ENCODE results near the gene KIF20B. TPM values are rescaled to one million over a fixed set of nuclear protein-coding genes. Genes with fewer than 3 reads are reported as not detected.

Gene KIF20B
- polyA plus RNA-seq, 1 donor: 8.2 TPM

DNA sequence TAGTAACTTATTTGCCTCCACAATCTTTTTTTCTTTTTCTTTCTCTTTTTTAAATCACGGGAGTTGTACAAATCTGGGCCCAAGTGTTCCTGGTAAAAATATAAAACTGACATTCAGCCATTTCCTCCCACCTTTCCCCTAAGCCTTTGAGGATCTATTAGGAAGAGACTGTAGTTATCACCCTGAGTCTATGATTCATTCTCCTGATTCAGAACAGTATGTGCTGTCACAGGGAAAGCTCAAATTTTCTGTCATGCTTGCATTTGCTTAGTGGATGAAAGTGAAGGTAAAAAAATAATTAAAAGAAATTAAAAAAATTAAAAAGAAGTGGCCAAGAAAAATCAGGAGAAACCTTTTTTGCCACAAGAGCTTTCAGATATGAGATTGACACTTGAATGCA, 71.7 kb downstream of the KIF20B start:
- Histone ChIP-seq H3K4me1 (ENCODE audit: control insufficient read depth, insufficient read depth, low read length) (no peaks in the 10 kb centered on the region), H3K27ac (ENCODE audit: low read length) (no peak overlapping the region), H3K36me3 (ENCODE audit: control insufficient read depth, insufficient read depth, low read length) (peaks cover 10% of the 10 kb centered on the region), H3K9me3 (ENCODE audit: control insufficient read depth, low read depth, low read length) (no peaks in the 10 kb centered on the region), H3K4me3 (ENCODE audit: low read length) (no peak overlapping the region), H3K27me3 (ENCODE audit: control insufficient read depth, insufficient read depth, low read length) (no peaks in the 10 kb centered on the region)
- no peak for DNase-seq
- WGBS (ENCODE audit: insufficient coverage, low lambda C conversion rate): 89% methylated on average over 1 of the region's 1 CpG

DNA sequence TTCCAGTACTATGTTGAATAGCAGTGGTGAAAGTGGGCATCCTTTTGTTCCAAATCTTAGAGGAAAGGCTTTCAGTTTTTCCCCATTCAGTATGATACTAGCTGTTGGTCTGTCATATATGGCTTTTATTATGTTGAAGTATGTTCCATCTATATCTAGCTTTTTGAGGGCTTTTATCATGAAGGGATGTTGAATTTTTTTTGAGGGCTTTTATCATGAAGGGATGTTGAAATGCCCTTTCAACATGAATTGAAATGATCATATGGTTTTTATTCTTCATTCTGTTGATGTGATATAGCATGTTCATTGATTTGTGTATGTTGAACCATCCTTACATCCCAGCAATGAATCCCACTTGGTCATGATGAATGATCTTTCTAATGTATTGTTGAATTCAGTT, 75.3 kb downstream of the KIF20B start:
- Histone ChIP-seq H3K4me3 (ENCODE audit: low read length) (no peak overlapping the region), H3K4me1 (ENCODE audit: control insufficient read depth, insufficient read depth, low read length) (no peaks in the 10 kb centered on the region)

DNA sequence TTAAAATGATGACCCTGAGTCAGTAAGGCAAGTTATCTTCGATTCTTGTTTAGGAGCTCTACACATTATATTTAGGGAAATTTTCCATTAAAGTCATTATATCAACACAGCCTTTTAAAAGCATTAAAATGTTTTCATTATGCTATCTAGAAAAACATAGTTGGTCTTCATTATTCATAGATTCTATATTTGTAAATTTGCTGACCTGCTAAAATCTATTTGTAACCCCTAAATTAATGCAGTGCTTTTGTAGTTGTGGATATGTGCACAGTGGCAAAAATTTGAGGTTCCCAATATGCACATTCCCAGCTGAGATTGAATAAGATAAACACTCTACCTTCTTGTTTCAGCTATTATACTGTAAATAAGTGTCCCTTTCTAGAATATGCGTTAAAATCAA, 81.1 kb downstream of the KIF20B start:
- Histone ChIP-seq H3K9me3 (ENCODE audit: control insufficient read depth, low read depth, low read length) (no peaks in the 10 kb centered on the region), H3K4me3 (ENCODE audit: low read length) (no peak overlapping the region), H3K36me3 (ENCODE audit: control insufficient read depth, insufficient read depth, low read length) (peaks cover 9% of the 10 kb centered on the region), H3K27me3 (ENCODE audit: control insufficient read depth, insufficient read depth, low read length) (no peaks in the 10 kb centered on the region), H3K27ac (ENCODE audit: low read length) (no peak overlapping the region), H3K4me1 (ENCODE audit: control insufficient read depth, insufficient read depth, low read length) (no peaks in the 10 kb centered on the region)
- DNase-seq: no peak
- no CpG with 5 or more reads among the region's 2 CpGs for WGBS (ENCODE audit: insufficient coverage, low lambda C conversion rate)

More for the DNA sequence above, 75.3 kb downstream of the KIF20B start:
- no peak for DNase-seq
- peaks cover 12% of the 10 kb centered on the region for H3K36me3 ChIP-seq (ENCODE audit: control insufficient read depth, insufficient read depth, low read length)
- H3K9me3 ChIP-seq (ENCODE audit: control insufficient read depth, low read depth, low read length): no peaks in the 10 kb centered on the region
- H3K27me3 ChIP-seq (ENCODE audit: control insufficient read depth, insufficient read depth, low read length): no peaks in the 10 kb centered on the region
- no peak overlapping the region for H3K27ac ChIP-seq (ENCODE audit: low read length)

DNA sequence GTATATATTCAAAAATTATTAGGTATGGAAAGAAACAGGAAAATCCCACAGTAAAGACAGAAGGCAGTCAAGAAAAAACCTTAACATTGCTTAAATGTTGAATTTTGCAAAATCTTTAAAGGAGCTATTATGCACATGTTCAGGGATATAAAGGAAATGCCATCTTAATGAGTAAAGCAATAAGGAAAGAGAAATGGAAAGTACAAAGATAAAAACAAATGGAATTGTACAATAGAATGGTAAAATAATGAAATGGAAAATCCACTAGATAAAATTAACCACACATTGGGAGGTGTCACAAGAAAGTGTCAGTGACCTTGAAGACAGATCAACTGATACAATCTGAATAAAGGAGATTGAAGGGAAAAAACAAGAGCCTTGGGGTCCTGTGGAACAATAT, 82.0 kb downstream of the KIF20B start:
- Histone ChIP-seq H3K27me3 (ENCODE audit: control insufficient read depth, insufficient read depth, low read length) (no peaks in the 10 kb centered on the region), H3K36me3 (ENCODE audit: control insufficient read depth, insufficient read depth, low read length) (peaks cover 9% of the 10 kb centered on the region), H3K4me3 (ENCODE audit: low read length) (no peak overlapping the region), H3K9me3 (ENCODE audit: control insufficient read depth, low read depth, low read length) (no peaks in the 10 kb centered on the region), H3K4me1 (ENCODE audit: control insufficient read depth, insufficient read depth, low read length) (no peaks in the 10 kb centered on the region), H3K27ac (ENCODE audit: low read length) (no peak overlapping the region)
- no peak for DNase-seq

- DNase-seq: no peak
- no CpG with 5 or more reads among the region's 3 CpGs for WGBS (ENCODE audit: insufficient coverage, low lambda C conversion rate)
- H3K9me3 ChIP-seq (ENCODE audit: control insufficient read depth, low read depth, low read length): no peaks in the 10 kb centered on the region
- H3K27me3 ChIP-seq (ENCODE audit: control insufficient read depth, insufficient read depth, low read length): no peaks in the 10 kb centered on the region
- H3K4me3 ChIP-seq (ENCODE audit: low read length): no peak overlapping the region
- no peak overlapping the region for H3K27ac ChIP-seq (ENCODE audit: low read length)
- H3K36me3 ChIP-seq (ENCODE audit: control insufficient read depth, insufficient read depth, low read length): peaks cover 8% of the 10 kb centered on the region
- H3K4me1 ChIP-seq (ENCODE audit: control insufficient read depth, insufficient read depth, low read length): no peaks in the 10 kb centered on the region
These were observed 83.7 kb downstream of the KIF20B start for GRCh38 chr10:89785095-89785494.

DNA sequence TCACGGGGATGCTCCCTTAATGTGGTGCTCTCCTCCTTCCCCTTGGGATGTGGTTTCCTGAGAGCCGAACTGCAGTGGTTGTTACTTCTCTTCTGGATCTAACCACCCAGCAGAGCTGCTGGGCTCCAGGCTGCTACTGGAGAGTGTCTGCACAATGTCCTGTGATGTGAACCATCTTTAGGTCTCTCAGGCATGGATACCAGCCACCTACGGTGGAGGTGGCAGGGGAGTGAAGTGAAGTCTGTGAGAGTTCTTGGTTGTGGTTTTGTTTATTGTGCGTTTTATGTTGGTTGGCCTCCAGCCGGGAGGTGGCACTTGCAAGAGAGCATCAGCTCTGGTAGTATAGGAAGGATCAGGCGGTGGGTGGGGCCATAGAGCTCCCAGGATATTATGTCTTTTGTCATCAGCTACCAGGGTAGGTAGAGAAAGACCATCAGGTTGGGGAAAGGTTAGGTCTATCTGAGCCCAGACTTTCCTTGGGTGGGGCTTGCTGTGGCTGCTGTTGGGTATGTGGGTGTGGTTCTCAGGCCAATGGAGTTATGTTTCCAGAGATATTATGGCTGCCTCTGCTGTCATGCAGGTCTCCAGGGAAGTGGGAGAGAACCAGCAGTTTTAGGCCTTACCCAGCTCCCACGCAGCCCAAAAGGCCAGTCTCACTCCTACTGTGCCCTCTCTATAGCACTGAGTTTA, 87.9 kb downstream of the KIF20B start:
- WGBS (ENCODE audit: insufficient coverage, low lambda C conversion rate): 100% methylated on average over 1 of the region's 7 CpGs
- DNase-seq: no peak
- Histone ChIP-seq H3K9me3 (ENCODE audit: control insufficient read depth, low read depth, low read length) (no peaks in the 10 kb centered on the region), H3K27me3 (ENCODE audit: control insufficient read depth, insufficient read depth, low read length) (no peaks in the 10 kb centered on the region), H3K36me3 (ENCODE audit: control insufficient read depth, insufficient read depth, low read length) (no peaks in the 10 kb centered on the region), H3K4me3 (ENCODE audit: low read length) (no peak overlapping the region), H3K4me1 (ENCODE audit: control insufficient read depth, insufficient read depth, low read length) (no peaks in the 10 kb centered on the region), H3K27ac (ENCODE audit: low read length) (no peak overlapping the region)

DNA sequence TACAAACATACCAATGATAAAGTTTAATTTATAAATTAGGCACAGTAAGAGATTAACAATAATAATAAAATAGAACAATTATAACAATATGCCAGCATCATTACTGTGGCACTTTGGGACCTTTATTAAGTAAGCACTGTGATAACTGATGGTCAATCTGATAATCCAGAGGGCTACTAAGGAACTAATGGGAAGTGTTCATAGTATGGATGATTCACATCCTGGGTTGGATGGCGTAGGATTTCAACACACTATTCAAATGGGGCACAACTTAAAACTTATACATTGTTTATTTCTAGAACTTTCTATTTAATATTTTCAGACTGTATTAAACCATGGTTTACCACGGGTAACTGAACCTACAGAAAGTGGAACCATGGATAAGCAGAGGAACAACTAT, 90.8 kb downstream of the KIF20B start:
- Histone ChIP-seq H3K27me3 (ENCODE audit: control insufficient read depth, insufficient read depth, low read length) (no peaks in the 10 kb centered on the region), H3K4me3 (ENCODE audit: low read length) (no peak overlapping the region), H3K9me3 (ENCODE audit: control insufficient read depth, low read depth, low read length) (no peaks in the 10 kb centered on the region), H3K4me1 (ENCODE audit: control insufficient read depth, insufficient read depth, low read length) (no peaks in the 10 kb centered on the region), H3K36me3 (ENCODE audit: control insufficient read depth, insufficient read depth, low read length) (no peaks in the 10 kb centered on the region), H3K27ac (ENCODE audit: low read length) (no peak overlapping the region)
- WGBS (ENCODE audit: insufficient coverage, low lambda C conversion rate): 100% methylated on average over 1 of the region's 2 CpGs
- no peak for DNase-seq

DNA sequence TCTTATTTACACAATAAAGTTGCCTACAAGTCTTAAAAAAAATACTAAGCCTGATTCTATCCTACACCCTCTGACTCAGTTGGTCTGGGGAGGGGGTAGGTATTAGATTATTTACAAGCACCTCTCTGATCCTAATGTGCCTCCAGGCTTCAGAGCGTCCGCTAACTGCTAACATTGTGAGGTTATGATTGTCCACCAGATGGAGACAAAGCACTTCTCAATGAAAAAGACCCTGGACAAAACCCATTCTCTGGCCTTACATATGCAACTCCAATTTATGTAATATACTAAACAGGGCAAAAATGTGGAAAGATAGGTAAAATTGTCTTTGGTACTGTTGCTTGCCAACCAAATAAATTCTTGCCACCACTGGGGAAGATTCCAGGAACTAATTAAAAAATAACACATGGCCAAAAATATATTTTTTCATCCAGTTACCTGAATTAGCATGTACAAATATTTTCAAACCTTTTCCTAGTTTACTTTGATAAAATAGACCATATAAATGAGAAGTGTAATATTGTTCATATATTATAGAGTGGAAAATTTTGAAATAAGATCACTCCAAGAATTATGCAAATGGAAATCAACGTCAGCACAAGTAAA, 92.4 kb downstream of the KIF20B start:
- WGBS (ENCODE audit: insufficient coverage, low lambda C conversion rate): 83% methylated on average over 1 of the region's 3 CpGs

DNA sequence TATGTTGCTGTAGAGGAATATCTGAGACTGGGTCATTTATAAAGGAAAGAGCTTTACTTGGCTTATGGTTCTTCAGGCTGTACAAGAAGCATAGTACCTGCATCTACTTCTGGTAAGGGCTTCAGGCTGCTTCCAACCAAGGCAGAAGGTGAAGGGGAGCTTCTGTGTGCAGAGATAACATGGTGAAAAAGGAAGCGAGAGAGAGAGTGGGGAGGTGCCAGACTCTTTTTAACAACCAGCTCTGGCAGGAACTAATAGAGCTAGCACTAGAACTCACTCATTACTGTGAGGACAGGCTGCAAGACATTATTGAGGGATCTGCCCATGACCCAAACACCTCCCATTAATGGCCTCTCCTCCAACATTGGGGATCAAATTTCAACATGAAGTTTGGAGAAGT, 94.5 kb downstream of the KIF20B start:
- WGBS (ENCODE audit: insufficient coverage, low lambda C conversion rate): no CpG with 5 or more reads among the region's 1 CpG
- Histone ChIP-seq H3K27ac (ENCODE audit: low read length) (no peak overlapping the region), H3K36me3 (ENCODE audit: control insufficient read depth, insufficient read depth, low read length) (no peaks in the 10 kb centered on the region), H3K4me3 (ENCODE audit: low read length) (no peak overlapping the region), H3K4me1 (ENCODE audit: control insufficient read depth, insufficient read depth, low read length) (no peaks in the 10 kb centered on the region), H3K9me3 (ENCODE audit: control insufficient read depth, low read depth, low read length) (no peaks in the 10 kb centered on the region), H3K27me3 (ENCODE audit: control insufficient read depth, insufficient read depth, low read length) (no peaks in the 10 kb centered on the region)
- DNase-seq: no peak

More for the DNA sequence above, 92.4 kb downstream of the KIF20B start:
- no peaks in the 10 kb centered on the region for H3K4me1 ChIP-seq (ENCODE audit: control insufficient read depth, insufficient read depth, low read length)
- no peak overlapping the region for H3K27ac ChIP-seq (ENCODE audit: low read length)
- no peaks in the 10 kb centered on the region for H3K9me3 ChIP-seq (ENCODE audit: control insufficient read depth, low read depth, low read length)
- peak; percentile 42 to 52 for DNase-seq
- H3K36me3 ChIP-seq (ENCODE audit: control insufficient read depth, insufficient read depth, low read length): no peaks in the 10 kb centered on the region
- no peaks in the 10 kb centered on the region for H3K27me3 ChIP-seq (ENCODE audit: control insufficient read depth, insufficient read depth, low read length)
- H3K4me3 ChIP-seq (ENCODE audit: low read length): no peak overlapping the region

GRCh38 chr10:89798092-89798491, 96.7 kb downstream of the KIF20B start:
- H3K27me3 ChIP-seq (ENCODE audit: control insufficient read depth, insufficient read depth, low read length): no peaks in the 10 kb centered on the region
- H3K4me1 ChIP-seq (ENCODE audit: control insufficient read depth, insufficient read depth, low read length): no peaks in the 10 kb centered on the region
- no peak overlapping the region for H3K27ac ChIP-seq (ENCODE audit: low read length)
- DNase-seq: no peak
- no peaks in the 10 kb centered on the region for H3K36me3 ChIP-seq (ENCODE audit: control insufficient read depth, insufficient read depth, low read length)
- no CpG with 5 or more reads among the region's 2 CpGs for WGBS (ENCODE audit: insufficient coverage, low lambda C conversion rate)
- no peaks in the 10 kb centered on the region for H3K9me3 ChIP-seq (ENCODE audit: control insufficient read depth, low read depth, low read length)
- no peak overlapping the region for H3K4me3 ChIP-seq (ENCODE audit: low read length)

- no peaks in the 10 kb centered on the region for H3K36me3 ChIP-seq (ENCODE audit: control insufficient read depth, insufficient read depth, low read length)
- WGBS (ENCODE audit: insufficient coverage, low lambda C conversion rate): no CpG with 5 or more reads among the region's 2 CpGs
- no peak for DNase-seq
- H3K9me3 ChIP-seq (ENCODE audit: control insufficient read depth, low read depth, low read length): no peaks in the 10 kb centered on the region
- H3K4me1 ChIP-seq (ENCODE audit: control insufficient read depth, insufficient read depth, low read length): no peaks in the 10 kb centered on the region
- H3K27me3 ChIP-seq (ENCODE audit: control insufficient read depth, insufficient read depth, low read length): no peaks in the 10 kb centered on the region
- H3K4me3 ChIP-seq (ENCODE audit: low read length): no peak overlapping the region
- H3K27ac ChIP-seq (ENCODE audit: low read length): no peak overlapping the region
These were observed 98.2 kb downstream of the KIF20B start for GRCh38 chr10:89799573-89799972.

Data from large intestine (tissue), 3 donors.